ENCODE results near the gene SPINT2.

The SPINT2 gene

GRCh38 chr19:38318660-38319059 is 54.3 kb downstream of the SPINT2 start:
- H3K27ac ChIP-seq (ENCODE audit: insufficient read depth in 1 of 2, low read depth in 1 of 2, low read length in 2 of 2, poor library complexity in 1 of 2, severe bottlenecking in 2 of 2) = no peak overlapping the region
- peak in 2 of 3 donors; percentile 38 to 59 for DNase-seq
- no peaks in the 10 kb centered on the region for H3K36me3 ChIP-seq (ENCODE audit: control insufficient read depth in 4 of 4, insufficient read depth in 4 of 4, low read length in 3 of 4)
- H3K4me3 ChIP-seq (ENCODE audit: control insufficient read depth in 1 of 7, extremely low read depth in 1 of 7, insufficient read depth in 4 of 7, low read depth in 2 of 7, low read length in 6 of 7) = peak overlapping the region in 3 of 7 experiments; percentile 4 to 76 (median 8)
- 8% methylated on average over 2 of the region's 6 CpGs for WGBS (ENCODE audit: insufficient coverage)
- peaks cover 3 to 59% (median 56%) of the 10 kb centered on the region in 4 experiments for H3K4me1 ChIP-seq (ENCODE audit: control extremely low read depth in 1 of 4, control insufficient read depth in 4 of 4, insufficient read depth in 4 of 4, low read length in 3 of 4)
- POLR2A ChIA-PET = no interaction called here
- CTCF ChIA-PET = interaction anchor here (0.6 to 1.9 kb wide), 8 partner anchors 10 to 74 kb away, joined by 3 to 6 read pairs (median 4); no protein-coding TSS in a partner anchor
- no peaks in the 10 kb centered on the region for H3K9me3 ChIP-seq (ENCODE audit: control extremely low read depth in 1 of 5, control insufficient read depth in 4 of 5, insufficient read depth in 2 of 5, low read depth in 1 of 5, low read length in 4 of 5)
- no peaks in the 10 kb centered on the region for H3K27me3 ChIP-seq (replicated peaks in 2 of 5; ENCODE audit: control insufficient read depth in 4 of 5, insufficient read depth in 5 of 5, low read length in 4 of 5)

GRCh38 chr19:38319421-38320258 is 55.3 kb downstream of the SPINT2 start, which contains the start of gene KCNK6:
TSS of gene KCNK6 (plus strand) at chr19:38319845. CDS start at chr19:38319951, 106 bp downstream.
- no peak within 1 kb of the TSS for H3K27ac ChIP-seq (ENCODE audit: insufficient read depth in 1 of 2, low read depth in 1 of 2, low read length in 2 of 2, poor library complexity in 1 of 2, severe bottlenecking in 2 of 2)
- WGBS (ENCODE audit: insufficient coverage) = 6% methylated on average over 71 of the region's 76 CpGs
- CTCF ChIA-PET = interaction anchor here (0.9 to 1.9 kb wide), 7 partner anchors 9 to 75 kb away, joined by 3 to 6 read pairs (median 4); no protein-coding TSS in a partner anchor
- DNase-seq = peak in 2 of 3 donors; percentile 27 to 54
- H3K4me3 ChIP-seq (ENCODE audit: control insufficient read depth in 1 of 7, extremely low read depth in 1 of 7, insufficient read depth in 4 of 7, low read depth in 2 of 7, low read length in 6 of 7) = peak within 1 kb of the TSS; percentile 27 to 76 (median 65)
- H3K4me1 ChIP-seq (ENCODE audit: control extremely low read depth in 1 of 4, control insufficient read depth in 4 of 4, insufficient read depth in 4 of 4, low read length in 3 of 4) = peaks cover 3 to 59% (median 53%) of the 10 kb centered on the region in 4 experiments
- POLR2A ChIA-PET = interaction anchor here (0.6 to 0.8 kb wide), 2 partner anchors 56 to 130 kb away, joined by 3 read pairs; partner anchors contain the start of gene SPINT2
- no peaks in the 10 kb centered on the region for H3K9me3 ChIP-seq (ENCODE audit: control extremely low read depth in 1 of 5, control insufficient read depth in 4 of 5, insufficient read depth in 2 of 5, low read depth in 1 of 5, low read length in 4 of 5)
- H3K36me3 ChIP-seq (ENCODE audit: control insufficient read depth in 4 of 4, insufficient read depth in 4 of 4, low read length in 3 of 4) = no peaks in the 10 kb centered on the region
- no peaks in the 10 kb centered on the region for H3K27me3 ChIP-seq (replicated peaks in 2 of 5; ENCODE audit: control insufficient read depth in 4 of 5, insufficient read depth in 5 of 5, low read length in 4 of 5)

GRCh38 chr19:38320969-38321339 is 56.6 kb downstream of the SPINT2 start:
- H3K9me3 ChIP-seq (ENCODE audit: control extremely low read depth in 1 of 5, control insufficient read depth in 4 of 5, insufficient read depth in 2 of 5, low read depth in 1 of 5, low read length in 4 of 5) = no peaks in the 10 kb centered on the region
- no peaks in the 10 kb centered on the region for H3K36me3 ChIP-seq (ENCODE audit: control insufficient read depth in 4 of 4, insufficient read depth in 4 of 4, low read length in 3 of 4)
- no peak for DNase-seq
- H3K27me3 ChIP-seq (replicated peaks in 2 of 5; ENCODE audit: control insufficient read depth in 4 of 5, insufficient read depth in 5 of 5, low read length in 4 of 5) = no peaks in the 10 kb centered on the region
- no peak overlapping the region for H3K27ac ChIP-seq (ENCODE audit: insufficient read depth in 1 of 2, low read depth in 1 of 2, low read length in 2 of 2, poor library complexity in 1 of 2, severe bottlenecking in 2 of 2)
- ChIA-PET CTCF (interaction anchor here (0.9 to 1.5 kb wide), 5 partner anchors 11 to 17 kb away, joined by 3 to 6 read pairs (median 4); no protein-coding TSS in a partner anchor), POLR2A (interaction anchor here (0.8 kb wide), 1 partner anchor 57 kb away, joined by 3 read pairs; the partner anchor contains the start of gene SPINT2)
- 100% methylated on average over 1 of the region's 3 CpGs for WGBS (ENCODE audit: insufficient coverage)
- no peak overlapping the region for H3K4me3 ChIP-seq (ENCODE audit: control insufficient read depth in 1 of 7, extremely low read depth in 1 of 7, insufficient read depth in 4 of 7, low read depth in 2 of 7, low read length in 6 of 7)
- H3K4me1 ChIP-seq (ENCODE audit: control extremely low read depth in 1 of 4, control insufficient read depth in 4 of 4, insufficient read depth in 4 of 4, low read length in 3 of 4) = peaks cover 3 to 50% (median 46%) of the 10 kb centered on the region in 4 experiments

- Histone ChIP-seq H3K27ac (ENCODE audit: insufficient read depth in 1 of 2, low read depth in 1 of 2, low read length in 2 of 2, poor library complexity in 1 of 2, severe bottlenecking in 2 of 2) (no peak overlapping the region), H3K4me1 (ENCODE audit: control extremely low read depth in 1 of 4, control insufficient read depth in 4 of 4, insufficient read depth in 4 of 4, low read length in 3 of 4) (peaks cover 0 to 42% (median 39%) of the 10 kb centered on the region in 4 experiments), H3K27me3 (replicated peaks in 2 of 5; ENCODE audit: control insufficient read depth in 4 of 5, insufficient read depth in 5 of 5, low read length in 4 of 5) (no peaks in the 10 kb centered on the region), H3K4me3 (ENCODE audit: control insufficient read depth in 1 of 7, extremely low read depth in 1 of 7, insufficient read depth in 4 of 7, low read depth in 2 of 7, low read length in 6 of 7) (no peak overlapping the region), H3K9me3 (ENCODE audit: control extremely low read depth in 1 of 5, control insufficient read depth in 4 of 5, insufficient read depth in 2 of 5, low read depth in 1 of 5, low read length in 4 of 5) (no peaks in the 10 kb centered on the region), H3K36me3 (ENCODE audit: control insufficient read depth in 4 of 4, insufficient read depth in 4 of 4, low read length in 3 of 4) (peaks cover 0 to 3% (median 0%) of the 10 kb centered on the region in 4 experiments)
- 89% methylated on average over 10 of the region's 11 CpGs for WGBS (ENCODE audit: insufficient coverage)
- POLR2A ChIA-PET = no interaction called here
- DNase-seq = no peak
- CTCF ChIA-PET = interaction anchor here (1.1 to 1.3 kb wide), 2 partner anchors 10 to 70 kb away, joined by 4 to 6 read pairs; no protein-coding TSS in a partner anchor
Observed at GRCh38 chr19:38321646-38322196, 57.3 kb downstream of the SPINT2 start.

- H3K4me3 ChIP-seq (ENCODE audit: control insufficient read depth in 1 of 7, extremely low read depth in 1 of 7, insufficient read depth in 4 of 7, low read depth in 2 of 7, low read length in 6 of 7) = no peak overlapping the region
- peaks cover 0 to 27% (median 24%) of the 10 kb centered on the region in 4 experiments for H3K4me1 ChIP-seq (ENCODE audit: control extremely low read depth in 1 of 4, control insufficient read depth in 4 of 4, insufficient read depth in 4 of 4, low read length in 3 of 4)
- WGBS (ENCODE audit: insufficient coverage) = 97% methylated on average over 6 of the region's 7 CpGs
- H3K36me3 ChIP-seq (ENCODE audit: control insufficient read depth in 4 of 4, insufficient read depth in 4 of 4, low read length in 3 of 4) = peaks cover 0 to 9% (median 4%) of the 10 kb centered on the region in 4 experiments
- ChIA-PET POLR2A (no interaction called here), CTCF (no interaction called here)
- no peaks in the 10 kb centered on the region for H3K27me3 ChIP-seq (replicated peaks in 2 of 5; ENCODE audit: control insufficient read depth in 4 of 5, insufficient read depth in 5 of 5, low read length in 4 of 5)
- DNase-seq = no peak
- H3K9me3 ChIP-seq (ENCODE audit: control extremely low read depth in 1 of 5, control insufficient read depth in 4 of 5, insufficient read depth in 2 of 5, low read depth in 1 of 5, low read length in 4 of 5) = no peaks in the 10 kb centered on the region
- no peak overlapping the region for H3K27ac ChIP-seq (ENCODE audit: insufficient read depth in 1 of 2, low read depth in 1 of 2, low read length in 2 of 2, poor library complexity in 1 of 2, severe bottlenecking in 2 of 2)
Observed at GRCh38 chr19:38323291-38323690, 58.9 kb downstream of the SPINT2 start.

GRCh38 chr19:38324431-38324830 is 60.1 kb downstream of the SPINT2 start:
- no peak for DNase-seq
- CTCF ChIA-PET = no interaction called here
- no peak overlapping the region for H3K4me3 ChIP-seq (ENCODE audit: control insufficient read depth in 1 of 7, extremely low read depth in 1 of 7, insufficient read depth in 4 of 7, low read depth in 2 of 7, low read length in 6 of 7)
- whole genome bisulfite sequencing (ENCODE audit: insufficient coverage) = 100% methylated on average over 2 of the region's 4 CpGs
- H3K4me1 ChIP-seq (ENCODE audit: control extremely low read depth in 1 of 4, control insufficient read depth in 4 of 4, insufficient read depth in 4 of 4, low read length in 3 of 4) = peaks cover 0 to 16% (median 13%) of the 10 kb centered on the region in 4 experiments
- POLR2A ChIA-PET = no interaction called here
- no peak overlapping the region for H3K27ac ChIP-seq (ENCODE audit: insufficient read depth in 1 of 2, low read depth in 1 of 2, low read length in 2 of 2, poor library complexity in 1 of 2, severe bottlenecking in 2 of 2)
- H3K36me3 ChIP-seq (ENCODE audit: control insufficient read depth in 4 of 4, insufficient read depth in 4 of 4, low read length in 3 of 4) = peaks cover 0 to 12% (median 5%) of the 10 kb centered on the region in 4 experiments
- no peaks in the 10 kb centered on the region for H3K27me3 ChIP-seq (replicated peaks in 2 of 5; ENCODE audit: control insufficient read depth in 4 of 5, insufficient read depth in 5 of 5, low read length in 4 of 5)
- no peaks in the 10 kb centered on the region for H3K9me3 ChIP-seq (ENCODE audit: control extremely low read depth in 1 of 5, control insufficient read depth in 4 of 5, insufficient read depth in 2 of 5, low read depth in 1 of 5, low read length in 4 of 5)

Data from common myeloid progenitor, CD34-positive (primary cell).